ENCODE results near the gene PGA5.
"Not testable (repeated sequence)": the region's sequence is repeated elsewhere in the genome, so short reads cannot be mapped to it uniquely, and the experiment has no call there.

PGA5 gene

GRCh38 chr11:61226457-61227137 lies 14.4 kb upstream of the PGA5 start:
- H3K79me2 ChIP-seq (ENCODE audit: control insufficient read depth, insufficient read depth, low read length, unreplicated experiment); H3K36me3 ChIP-seq (ENCODE audit: insufficient read depth, low read length); H2AFZ ChIP-seq (ENCODE audit: low read length, unreplicated experiment); H3K27me3 ChIP-seq (ENCODE audit: insufficient read depth, low read length); H3K4me3 ChIP-seq (ENCODE audit: low read depth, low read length); H3K4me1 ChIP-seq (ENCODE audit: control insufficient read depth, insufficient read depth, low read length, unreplicated experiment); H3K27ac ChIP-seq (ENCODE audit: low read depth, low read length): not testable (repeated sequence)

GRCh38 chr11:61229458-61229857 lies 11.5 kb upstream of the PGA5 start:
- H3K4me1 ChIP-seq (ENCODE audit: control insufficient read depth, insufficient read depth, low read length, unreplicated experiment); H3K4me3 ChIP-seq (ENCODE audit: low read depth, low read length); H3K27ac ChIP-seq (ENCODE audit: low read depth, low read length); H3K36me3 ChIP-seq (ENCODE audit: insufficient read depth, low read length); H3K27me3 ChIP-seq (ENCODE audit: insufficient read depth, low read length); H3K79me2 ChIP-seq (ENCODE audit: control insufficient read depth, insufficient read depth, low read length, unreplicated experiment); H2AFZ ChIP-seq (ENCODE audit: low read length, unreplicated experiment): not testable (repeated sequence)

GRCh38 chr11:61231033-61231432 lies 9.9 kb upstream of the PGA5 start:
- H3K36me3 ChIP-seq (ENCODE audit: insufficient read depth, low read length); H3K27ac ChIP-seq (ENCODE audit: low read depth, low read length); H2AFZ ChIP-seq (ENCODE audit: low read length, unreplicated experiment); H3K79me2 ChIP-seq (ENCODE audit: control insufficient read depth, insufficient read depth, low read length, unreplicated experiment); H3K4me3 ChIP-seq (ENCODE audit: low read depth, low read length); H3K27me3 ChIP-seq (ENCODE audit: insufficient read depth, low read length); H3K4me1 ChIP-seq (ENCODE audit: control insufficient read depth, insufficient read depth, low read length, unreplicated experiment): not testable (repeated sequence)

GRCh38 chr11:61231585-61231984 lies 9.4 kb upstream of the PGA5 start:
- H3K27me3 ChIP-seq (ENCODE audit: insufficient read depth, low read length); H3K79me2 ChIP-seq (ENCODE audit: control insufficient read depth, insufficient read depth, low read length, unreplicated experiment); H3K4me1 ChIP-seq (ENCODE audit: control insufficient read depth, insufficient read depth, low read length, unreplicated experiment); H3K36me3 ChIP-seq (ENCODE audit: insufficient read depth, low read length); H3K4me3 ChIP-seq (ENCODE audit: low read depth, low read length); H3K27ac ChIP-seq (ENCODE audit: low read depth, low read length); H2AFZ ChIP-seq (ENCODE audit: low read length, unreplicated experiment): not testable (repeated sequence)

GRCh38 chr11:61232548-61233145 lies 8.3 kb upstream of the PGA5 start:
- H3K79me2 ChIP-seq (ENCODE audit: control insufficient read depth, insufficient read depth, low read length, unreplicated experiment); H3K4me3 ChIP-seq (ENCODE audit: low read depth, low read length); H3K27me3 ChIP-seq (ENCODE audit: insufficient read depth, low read length); H3K4me1 ChIP-seq (ENCODE audit: control insufficient read depth, insufficient read depth, low read length, unreplicated experiment); H3K36me3 ChIP-seq (ENCODE audit: insufficient read depth, low read length); H3K27ac ChIP-seq (ENCODE audit: low read depth, low read length); H2AFZ ChIP-seq (ENCODE audit: low read length, unreplicated experiment): not testable (repeated sequence)

GRCh38 chr11:61237130-61237529 lies 3.8 kb upstream of the PGA5 start:
- H3K36me3 ChIP-seq (ENCODE audit: insufficient read depth, low read length); H3K79me2 ChIP-seq (ENCODE audit: control insufficient read depth, insufficient read depth, low read length, unreplicated experiment); H2AFZ ChIP-seq (ENCODE audit: low read length, unreplicated experiment); H3K4me3 ChIP-seq (ENCODE audit: low read depth, low read length); H3K27ac ChIP-seq (ENCODE audit: low read depth, low read length); H3K27me3 ChIP-seq (ENCODE audit: insufficient read depth, low read length); H3K4me1 ChIP-seq (ENCODE audit: control insufficient read depth, insufficient read depth, low read length, unreplicated experiment): not testable (repeated sequence)

GRCh38 chr11:61240288-61240687 lies 687 bp upstream of the PGA5 start:
- not testable (repeated sequence) for H3K4me3 ChIP-seq (ENCODE audit: low read depth, low read length); H2AFZ ChIP-seq (ENCODE audit: low read length, unreplicated experiment); H3K79me2 ChIP-seq (ENCODE audit: control insufficient read depth, insufficient read depth, low read length, unreplicated experiment); H3K27ac ChIP-seq (ENCODE audit: low read depth, low read length); H3K27me3 ChIP-seq (ENCODE audit: insufficient read depth, low read length); H3K4me1 ChIP-seq (ENCODE audit: control insufficient read depth, insufficient read depth, low read length, unreplicated experiment); H3K36me3 ChIP-seq (ENCODE audit: insufficient read depth, low read length)

- H3K36me3 ChIP-seq (ENCODE audit: insufficient read depth, low read length); H3K4me1 ChIP-seq (ENCODE audit: control insufficient read depth, insufficient read depth, low read length, unreplicated experiment); H3K27me3 ChIP-seq (ENCODE audit: insufficient read depth, low read length); H3K79me2 ChIP-seq (ENCODE audit: control insufficient read depth, insufficient read depth, low read length, unreplicated experiment); H2AFZ ChIP-seq (ENCODE audit: low read length, unreplicated experiment); H3K27ac ChIP-seq (ENCODE audit: low read depth, low read length); H3K4me3 ChIP-seq (ENCODE audit: low read depth, low read length): not testable (repeated sequence)
Measured at GRCh38 chr11:61241526-61241925, 551 bp downstream of the PGA5 start.

- H3K27me3 ChIP-seq (ENCODE audit: insufficient read depth, low read length); H3K4me3 ChIP-seq (ENCODE audit: low read depth, low read length); H3K79me2 ChIP-seq (ENCODE audit: control insufficient read depth, insufficient read depth, low read length, unreplicated experiment); H3K4me1 ChIP-seq (ENCODE audit: control insufficient read depth, insufficient read depth, low read length, unreplicated experiment); H2AFZ ChIP-seq (ENCODE audit: low read length, unreplicated experiment); H3K27ac ChIP-seq (ENCODE audit: low read depth, low read length); H3K36me3 ChIP-seq (ENCODE audit: insufficient read depth, low read length): not testable (repeated sequence)
Measured at GRCh38 chr11:61245284-61245964, 4.4 kb downstream of the PGA5 start.

- H2AFZ ChIP-seq (ENCODE audit: low read length, unreplicated experiment); H3K79me2 ChIP-seq (ENCODE audit: control insufficient read depth, insufficient read depth, low read length, unreplicated experiment); H3K36me3 ChIP-seq (ENCODE audit: insufficient read depth, low read length); H3K4me1 ChIP-seq (ENCODE audit: control insufficient read depth, insufficient read depth, low read length, unreplicated experiment); H3K27ac ChIP-seq (ENCODE audit: low read depth, low read length); H3K27me3 ChIP-seq (ENCODE audit: insufficient read depth, low read length); H3K4me3 ChIP-seq (ENCODE audit: low read depth, low read length): not testable (repeated sequence)
Measured at GRCh38 chr11:61248071-61248470, 7.1 kb downstream of the PGA5 start.

- not testable (repeated sequence) for H3K36me3 ChIP-seq (ENCODE audit: insufficient read depth, low read length); H2AFZ ChIP-seq (ENCODE audit: low read length, unreplicated experiment); H3K79me2 ChIP-seq (ENCODE audit: control insufficient read depth, insufficient read depth, low read length, unreplicated experiment); H3K27ac ChIP-seq (ENCODE audit: low read depth, low read length); H3K4me1 ChIP-seq (ENCODE audit: control insufficient read depth, insufficient read depth, low read length, unreplicated experiment); H3K27me3 ChIP-seq (ENCODE audit: insufficient read depth, low read length); H3K4me3 ChIP-seq (ENCODE audit: low read depth, low read length)
Measured at GRCh38 chr11:61249201-61249600, 8.2 kb downstream of the PGA5 start.

Data from ACC112 (cell line).